Astrocyte (in vitro differentiated cells and primary cell): ENCODE data around the gene HRAS. TPM values are rescaled to one million over a fixed set of nuclear protein-coding genes. Genes with fewer than 3 reads are reported as not detected.
A peak's percentile ranks its signal among the peaks of the same experiment; 100 is the strongest.

Experiments
- DNase-seq: peaks from one replicate; pipeline ENCODE4 v3.0.0-alpha.2; 2010; ENCODE audit warnings: low read depth
- FAIRE-seq: peaks from 2 replicates; lab custom pipeline; 2011; peaks lifted over from hg19 to GRCh38; lab: Jason Lieb, UNC
- H2AFZ ChIP-seq: 2 replicates; pipeline ENCODE4 v1.6.0; 2012; ENCODE audit warnings: low read depth, low read length, inconsistent platforms
- H3K27ac ChIP-seq: 2 replicates; pipeline ENCODE4 v1.5.1; 2011; ENCODE audit warnings: low read depth, low read length, inconsistent platforms
- H3K27me3 ChIP-seq: 2 replicates; pipeline ENCODE4 v1.6.0; 2011; ENCODE audit warnings: low read length, inconsistent platforms; ENCODE audit not compliant: insufficient read depth
- H3K36me3 ChIP-seq: 2 replicates; pipeline ENCODE4 v1.5.1; 2011; ENCODE audit warnings: low read length, inconsistent platforms; ENCODE audit not compliant: insufficient read depth
- H3K4me1 ChIP-seq: 2 replicates; pipeline ENCODE4 v1.5.1; 2011; ENCODE audit warnings: low read length, inconsistent platforms; ENCODE audit not compliant: insufficient read depth
- H3K4me2 ChIP-seq: 2 replicates; pipeline ENCODE4 v1.6.0; 2012; ENCODE audit warnings: low read length, inconsistent platforms
- H3K4me3 ChIP-seq: 2 replicates; pipeline ENCODE4 v1.5.1; 2011; ENCODE audit warnings: low read depth, mild to moderate bottlenecking, low read length, inconsistent platforms; ENCODE audit not compliant: insufficient read depth
- H3K79me2 ChIP-seq: 2 replicates; pipeline ENCODE4 v1.6.0; 2012; ENCODE audit warnings: mild to moderate bottlenecking, low read length, inconsistent platforms; ENCODE audit not compliant: insufficient read depth
- H3K9ac ChIP-seq: 2 replicates; pipeline ENCODE4 v1.6.0; 2012; ENCODE audit warnings: mild to moderate bottlenecking, low read length, inconsistent platforms
- H3K9me3 ChIP-seq: 2 replicates; pipeline ENCODE4 v1.5.1; 2012; ENCODE audit warnings: low read depth, mild to moderate bottlenecking, low read length, inconsistent platforms; ENCODE audit not compliant: insufficient read depth
- H4K20me1 ChIP-seq: 2 replicates; pipeline ENCODE4 v1.6.0; 2012; ENCODE audit warnings: low read length, inconsistent platforms; ENCODE audit not compliant: insufficient read depth
- H3K27ac Mint-ChIP-seq: one replicate; pipeline ENCODE4 v1.8.0; 2021; ENCODE audit warnings: mild to moderate bottlenecking, mixed read lengths; ENCODE audit not compliant: unreplicated experiment
- H3K27me3 Mint-ChIP-seq: one replicate; pipeline ENCODE4 v1.8.0; 2021; ENCODE audit warnings: low read depth, mixed read lengths; ENCODE audit not compliant: unreplicated experiment
- H3K36me3 Mint-ChIP-seq: one replicate; pipeline ENCODE4 v1.8.0; 2021; ENCODE audit warnings: low read depth, mixed read lengths; ENCODE audit not compliant: unreplicated experiment
- H3K4me1 Mint-ChIP-seq: one replicate; pipeline ENCODE4 v1.8.0; 2021; ENCODE audit warnings: low read depth, mixed read lengths; ENCODE audit not compliant: unreplicated experiment
- H3K4me3 Mint-ChIP-seq: one replicate; pipeline ENCODE4 v1.8.0; 2021; ENCODE audit warnings: mild to moderate bottlenecking, moderate library complexity, mixed read lengths; ENCODE audit not compliant: unreplicated experiment
- H3K9me3 Mint-ChIP-seq: one replicate; pipeline ENCODE4 v1.8.0; 2021; ENCODE audit warnings: mild to moderate bottlenecking, mixed read lengths; ENCODE audit not compliant: unreplicated experiment
- EZH2 ChIP-seq: IDR thresholded peaks from 2 replicates; pipeline ENCODE4 v1.6.1; 2012; ENCODE audit warnings: mild to moderate bottlenecking, low read length, inconsistent platforms; ENCODE audit not compliant: insufficient read depth
- total RNA-seq: library from RNA; stranded (reverse); gene quantifications from 2 replicates; pipeline ENCODE4 v1.2.1, GENCODE V29; 2021
- TF ChIP-seq, protein P1 (sequence below): IDR thresholded peaks from 2 replicates; pipeline ENCODE4 v1.5.1; 2011; ENCODE audit warnings: low read depth, mild to moderate bottlenecking, inconsistent platforms, low read length, moderate library complexity; ENCODE audit not compliant: insufficient read depth

The HRAS gene
- total RNA-seq, 1 donor from 2014 or later = 84.2 TPM

- Mint-ChIP-seq H3K9me3 (peaks cover 3% of the 10 kb centered on the region), H3K27me3 (no peaks in the 10 kb centered on the region), H3K27ac (no peak overlapping the region), H3K36me3 (peaks cover 34% of the 10 kb centered on the region), H3K4me1 (peaks cover 3% of the 10 kb centered on the region), H3K4me3 (no peak overlapping the region)
- Histone ChIP-seq H3K4me2 (no peak overlapping the region), H4K20me1 (peaks cover 51% of the 10 kb centered on the region), H3K36me3 (peaks cover 25% of the 10 kb centered on the region), H3K79me2 (peaks cover 35% of the 10 kb centered on the region), H3K9me3 (peaks cover 8% of the 10 kb centered on the region), H3K27ac (no peak overlapping the region), H2AFZ (no peak overlapping the region), H3K4me3 (no peak overlapping the region), H3K4me1 (peaks cover 9% of the 10 kb centered on the region), H3K9ac (no peak overlapping the region), H3K27me3 (no peaks in the 10 kb centered on the region)
- no peak for TF ChIP-seq EZH2
- TF ChIP-seq, protein P1, sequence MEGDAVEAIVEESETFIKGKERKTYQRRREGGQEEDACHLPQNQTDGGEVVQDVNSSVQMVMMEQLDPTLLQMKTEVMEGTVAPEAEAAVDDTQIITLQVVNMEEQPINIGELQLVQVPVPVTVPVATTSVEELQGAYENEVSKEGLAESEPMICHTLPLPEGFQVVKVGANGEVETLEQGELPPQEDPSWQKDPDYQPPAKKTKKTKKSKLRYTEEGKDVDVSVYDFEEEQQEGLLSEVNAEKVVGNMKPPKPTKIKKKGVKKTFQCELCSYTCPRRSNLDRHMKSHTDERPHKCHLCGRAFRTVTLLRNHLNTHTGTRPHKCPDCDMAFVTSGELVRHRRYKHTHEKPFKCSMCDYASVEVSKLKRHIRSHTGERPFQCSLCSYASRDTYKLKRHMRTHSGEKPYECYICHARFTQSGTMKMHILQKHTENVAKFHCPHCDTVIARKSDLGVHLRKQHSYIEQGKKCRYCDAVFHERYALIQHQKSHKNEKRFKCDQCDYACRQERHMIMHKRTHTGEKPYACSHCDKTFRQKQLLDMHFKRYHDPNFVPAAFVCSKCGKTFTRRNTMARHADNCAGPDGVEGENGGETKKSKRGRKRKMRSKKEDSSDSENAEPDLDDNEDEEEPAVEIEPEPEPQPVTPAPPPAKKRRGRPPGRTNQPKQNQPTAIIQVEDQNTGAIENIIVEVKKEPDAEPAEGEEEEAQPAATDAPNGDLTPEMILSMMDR = no peak
- FAIRE-seq = no peak
- DNase-seq = no peak
These were observed 35.9 kb downstream of the HRAS start for GRCh38 chr11:499201-500076.

DNA sequence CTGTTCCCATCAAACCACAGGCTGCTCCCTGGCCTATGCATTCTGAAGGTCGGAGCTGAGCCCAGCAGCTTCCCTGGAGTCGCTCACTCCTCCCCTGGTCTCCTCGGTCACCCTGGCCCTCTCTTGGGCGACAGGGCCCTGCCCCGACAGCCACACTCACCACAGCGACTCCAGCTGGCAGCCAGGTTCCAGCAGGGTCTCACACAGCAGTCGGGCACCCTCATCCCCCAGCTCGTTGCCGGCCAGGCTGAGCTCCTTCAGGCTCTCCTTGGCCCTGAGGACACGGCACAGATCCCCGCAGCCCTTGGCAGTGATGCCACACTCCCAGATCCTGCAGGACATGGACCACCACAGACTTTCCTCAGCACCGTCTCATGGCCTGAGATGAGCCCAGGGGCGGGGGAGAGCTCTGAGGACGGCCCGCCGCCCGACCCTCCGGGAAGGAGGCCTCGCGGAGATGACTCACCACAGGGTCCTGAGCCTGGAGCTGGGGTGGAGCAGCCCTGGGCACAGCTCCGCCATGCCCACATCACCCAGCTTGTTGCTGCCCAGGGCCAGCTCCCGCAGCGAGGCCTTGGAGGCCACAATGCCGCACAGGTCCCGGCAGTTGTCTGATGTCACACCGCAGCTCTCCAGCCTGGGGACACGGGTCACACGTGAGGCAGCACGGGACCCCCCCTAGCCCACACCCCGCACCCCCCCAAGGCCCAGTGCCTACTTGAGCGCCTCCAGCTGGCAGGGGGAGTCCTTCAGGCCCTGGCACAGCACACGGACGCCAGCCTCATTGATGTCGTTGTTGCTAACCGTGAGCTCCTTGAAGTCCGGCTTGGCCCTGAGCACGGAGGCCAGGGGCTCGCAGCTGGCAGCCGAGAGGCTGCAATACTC, 36.8 kb downstream of the HRAS start:
- Mint-ChIP-seq H3K27me3 (no peaks in the 10 kb centered on the region), H3K4me3 (no peak overlapping the region), H3K36me3 (peaks cover 34% of the 10 kb centered on the region), H3K27ac (peak overlapping the region; percentile 58), H3K9me3 (peaks cover 3% of the 10 kb centered on the region), H3K4me1 (peaks cover 3% of the 10 kb centered on the region)
- H3K4me3 ChIP-seq = no peak overlapping the region
- peaks cover under 1% of the 10 kb centered on the region for H3K4me1 ChIP-seq
- TF ChIP-seq, protein P1 = no peak
- TF ChIP-seq EZH2 = no peak
- peaks cover 26% of the 10 kb centered on the region for H3K79me2 ChIP-seq
- H4K20me1 ChIP-seq = peaks cover 53% of the 10 kb centered on the region
- no peak overlapping the region for H3K9ac ChIP-seq
- H2AFZ ChIP-seq = no peak overlapping the region
- peaks cover 25% of the 10 kb centered on the region for H3K36me3 ChIP-seq
- H3K27ac ChIP-seq = no peak overlapping the region
- H3K4me2 ChIP-seq = no peak overlapping the region
- DNase-seq = no peak
- no peak for FAIRE-seq
- peaks cover 8% of the 10 kb centered on the region for H3K9me3 ChIP-seq
- no peaks in the 10 kb centered on the region for H3K27me3 ChIP-seq
